Panc1 (cell line): ENCODE results near the gene PNMA1. TPM values are rescaled to one million over a fixed set of nuclear protein-coding genes. Genes with fewer than 3 reads are reported as not detected.

Source experiments
- ATAC-seq: fragments of 200-7000 bp; cut with Tn5 transposase; 2 replicates; pipeline ENCODE4 v1.9.1; 2020; ENCODE audit warnings: mild to moderate bottlenecking, moderate library complexity
- BruUV-seq: library from RNA; stranded (reverse); fragments of 400-500 nt; replicated peaks from 2 replicates; lab custom pipeline; 2021; lab: Mats Ljungman, UMichigan
- CTCF ChIA-PET: fragments of 300-600 bp; sonication (Branson Sonifier 250); formaldehyde crosslinking; loops from one replicate; lab custom pipeline; 2022; ENCODE audit warnings: antibody characterized with exemption; lab: Charles Lee
- POLR2A ChIA-PET: fragments of 300-600 bp; sonication (Branson Sonifier 250); formaldehyde crosslinking; loops from one replicate; lab custom pipeline; 2022; ENCODE audit warnings: antibody characterized with exemption; lab: Charles Lee
- DNase-seq: peaks from one replicate; pipeline ENCODE4 v3.0.0-alpha.2; 2010; ENCODE audit warnings: low read depth, low spot score
- H3K27ac ChIP-seq: 2 replicates; pipeline ENCODE4 v1.5.1; 2011; ENCODE audit warnings: mild to moderate bottlenecking, low read length, inconsistent platforms
- H3K27me3 ChIP-seq: fragments of 200-500 bp; sonication (Bioruptor generic); 2 replicates; pipeline ENCODE4 v1.6.0; 2014; ENCODE audit warnings: low read length, inconsistent platforms; ENCODE audit not compliant: control insufficient read depth, insufficient read depth
- H3K36me3 ChIP-seq: fragments of 200-500 bp; sonication (Bioruptor generic); 2 replicates; pipeline ENCODE4 v1.5.1; 2014; ENCODE audit warnings: inconsistent platforms, mild to moderate bottlenecking, low read length, moderate library complexity; ENCODE audit not compliant: control insufficient read depth, insufficient read depth
- H3K4me1 ChIP-seq: 2 replicates; pipeline ENCODE4 v1.5.1; 2011; ENCODE audit warnings: inconsistent platforms, mild to moderate bottlenecking, low read length, moderate library complexity; ENCODE audit not compliant: control insufficient read depth, insufficient read depth
- H3K4me3 ChIP-seq, 2 experiments: 2 replicates each; pipeline ENCODE4 v1.5.1; 2011 to 2012; ENCODE audit warnings: low read depth in 2 of 2, low read length in 2 of 2, mild to moderate bottlenecking in 2 of 2, inconsistent platforms in 1 of 2, moderate library complexity in 1 of 2
- H3K9me3 ChIP-seq: fragments of 200-500 bp; sonication (Bioruptor generic); 2 replicates; pipeline ENCODE4 v1.5.1; 2014; ENCODE audit warnings: low read depth, mild to moderate bottlenecking, inconsistent platforms, low read length, moderate library complexity; ENCODE audit not compliant: control insufficient read depth, insufficient read depth
- POLR2AphosphoS5 ChIP-seq: IDR thresholded peaks from 2 replicates; pipeline ENCODE4 v1.6.1; 2012; ENCODE audit warnings: mild to moderate bottlenecking, low read depth, low read length, moderate library complexity
- SIN3A ChIP-seq: IDR thresholded peaks from 2 replicates; pipeline ENCODE4 v1.6.1; 2012; ENCODE audit warnings: low read depth, mild to moderate bottlenecking, low read length, moderate library complexity, borderline replicate concordance; ENCODE audit not compliant: insufficient read depth
- TCF7L2 ChIP-seq: IDR thresholded peaks from 2 replicates; pipeline ENCODE4 v1.6.1; 2011; ENCODE audit warnings: mild to moderate bottlenecking, low read depth, low read length, inconsistent platforms
- in situ Hi-C: cut with HindIII; loops from 2 replicates; pipeline ENCODE4 v1.10.0; 2016; ENCODE audit warnings: low sequenced_read_pairs, low pct_unique_long_range_greater_than_20kb
- intact Hi-C: fragments of 100-400 bp; cut with micrococcal nuclease; formaldehyde crosslinking; loops from one replicate; pipeline ENCODE4 v1.10.0; 2022; ENCODE audit not compliant: unreplicated experiment
- total RNA-seq: library from RNA; stranded (reverse); gene quantifications from one replicate; pipeline ENCODE4 v1.2.1, GENCODE V29; 2021; ENCODE audit not compliant: unreplicated experiment
- TF ChIP-seq, protein P1 (sequence below), 2 experiments: IDR thresholded peaks; 2 replicates each; pipeline ENCODE4 v1.6.1; 2011 to 2012; ENCODE audit warnings: low read depth in 2 of 2, control low read depth in 1 of 2, low read length in 1 of 2, mild to moderate bottlenecking in 1 of 2, moderate library complexity in 1 of 2; ENCODE audit not compliant: insufficient read depth in 1 of 2
- TF ChIP-seq, protein P2 (sequence below): fragments of 450-650 bp; IDR thresholded peaks from 2 replicates; pipeline ENCODE4 v1.5.1; 2017; ENCODE audit warnings: mild to moderate bottlenecking

Gene PNMA1
- total RNA-seq, 1 experiment from 2014 or later: 49.7 TPM

DNA sequence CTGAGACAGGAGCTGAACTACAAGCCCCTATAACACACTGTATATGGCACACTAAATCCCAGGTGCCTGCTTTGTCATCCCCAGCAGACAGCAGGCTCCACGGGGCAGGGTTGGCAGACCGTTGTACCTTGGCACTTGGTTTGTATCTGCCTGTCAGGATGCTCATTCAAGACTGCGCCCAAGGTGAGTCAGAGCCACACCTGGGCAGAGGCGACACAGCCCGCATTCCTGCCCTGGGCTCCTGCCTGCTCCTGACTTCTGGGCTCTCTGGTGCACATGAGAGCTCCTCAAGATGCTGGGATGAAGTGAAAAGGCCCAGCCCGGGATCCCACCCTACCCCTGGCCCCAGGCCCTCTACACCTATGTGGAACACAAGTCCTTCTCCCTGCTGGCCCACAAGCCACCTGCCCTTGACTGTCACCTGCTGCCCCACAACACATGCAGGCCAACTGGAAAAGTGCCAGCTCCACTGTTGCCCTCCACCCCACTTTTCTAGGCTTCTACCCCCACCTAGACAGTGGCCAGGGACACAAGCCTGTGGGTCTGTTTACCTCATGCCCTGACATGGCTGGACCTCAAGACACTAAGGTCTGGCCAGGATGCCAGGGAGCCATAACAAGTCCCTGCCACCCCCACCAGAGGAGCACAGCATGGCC lies 30.8 kb upstream of the PNMA1 start:
- Histone ChIP-seq H3K4me3 (no peak overlapping the region), H3K4me1 (peaks cover 95% of the 10 kb centered on the region), H3K36me3 (no peaks in the 10 kb centered on the region), H3K27me3 (no peaks in the 10 kb centered on the region), H3K27ac (peak overlapping the region; percentile 82), H3K9me3 (no peaks in the 10 kb centered on the region)
- BruUV-seq: no TSS peak
- in situ Hi-C loops: no loop called here
- ChIA-PET CTCF (interaction anchor here (0.6 to 1.0 kb wide), 2 partner anchors 13 to 132 kb away, joined by 3 read pairs; no protein-coding TSS in a partner anchor), POLR2A (interaction anchor here (2.0 kb wide), 1 partner anchor 10 kb away, joined by 5 read pairs; no protein-coding TSS in a partner anchor)
- TF ChIP-seq, protein P1, sequence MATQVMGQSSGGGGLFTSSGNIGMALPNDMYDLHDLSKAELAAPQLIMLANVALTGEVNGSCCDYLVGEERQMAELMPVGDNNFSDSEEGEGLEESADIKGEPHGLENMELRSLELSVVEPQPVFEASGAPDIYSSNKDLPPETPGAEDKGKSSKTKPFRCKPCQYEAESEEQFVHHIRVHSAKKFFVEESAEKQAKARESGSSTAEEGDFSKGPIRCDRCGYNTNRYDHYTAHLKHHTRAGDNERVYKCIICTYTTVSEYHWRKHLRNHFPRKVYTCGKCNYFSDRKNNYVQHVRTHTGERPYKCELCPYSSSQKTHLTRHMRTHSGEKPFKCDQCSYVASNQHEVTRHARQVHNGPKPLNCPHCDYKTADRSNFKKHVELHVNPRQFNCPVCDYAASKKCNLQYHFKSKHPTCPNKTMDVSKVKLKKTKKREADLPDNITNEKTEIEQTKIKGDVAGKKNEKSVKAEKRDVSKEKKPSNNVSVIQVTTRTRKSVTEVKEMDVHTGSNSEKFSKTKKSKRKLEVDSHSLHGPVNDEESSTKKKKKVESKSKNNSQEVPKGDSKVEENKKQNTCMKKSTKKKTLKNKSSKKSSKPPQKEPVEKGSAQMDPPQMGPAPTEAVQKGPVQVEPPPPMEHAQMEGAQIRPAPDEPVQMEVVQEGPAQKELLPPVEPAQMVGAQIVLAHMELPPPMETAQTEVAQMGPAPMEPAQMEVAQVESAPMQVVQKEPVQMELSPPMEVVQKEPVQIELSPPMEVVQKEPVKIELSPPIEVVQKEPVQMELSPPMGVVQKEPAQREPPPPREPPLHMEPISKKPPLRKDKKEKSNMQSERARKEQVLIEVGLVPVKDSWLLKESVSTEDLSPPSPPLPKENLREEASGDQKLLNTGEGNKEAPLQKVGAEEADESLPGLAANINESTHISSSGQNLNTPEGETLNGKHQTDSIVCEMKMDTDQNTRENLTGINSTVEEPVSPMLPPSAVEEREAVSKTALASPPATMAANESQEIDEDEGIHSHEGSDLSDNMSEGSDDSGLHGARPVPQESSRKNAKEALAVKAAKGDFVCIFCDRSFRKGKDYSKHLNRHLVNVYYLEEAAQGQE (IDR thresholded peaks at IDR 0.05; ENCODE audit: insufficient read depth in 1 of 2, low read depth in 2 of 2, low read length in 1 of 2): no peak
- TF ChIP-seq POLR2AphosphoS5 (no peak), TCF7L2 (no peak), SIN3A (no peak)
- TF ChIP-seq, protein P2, sequence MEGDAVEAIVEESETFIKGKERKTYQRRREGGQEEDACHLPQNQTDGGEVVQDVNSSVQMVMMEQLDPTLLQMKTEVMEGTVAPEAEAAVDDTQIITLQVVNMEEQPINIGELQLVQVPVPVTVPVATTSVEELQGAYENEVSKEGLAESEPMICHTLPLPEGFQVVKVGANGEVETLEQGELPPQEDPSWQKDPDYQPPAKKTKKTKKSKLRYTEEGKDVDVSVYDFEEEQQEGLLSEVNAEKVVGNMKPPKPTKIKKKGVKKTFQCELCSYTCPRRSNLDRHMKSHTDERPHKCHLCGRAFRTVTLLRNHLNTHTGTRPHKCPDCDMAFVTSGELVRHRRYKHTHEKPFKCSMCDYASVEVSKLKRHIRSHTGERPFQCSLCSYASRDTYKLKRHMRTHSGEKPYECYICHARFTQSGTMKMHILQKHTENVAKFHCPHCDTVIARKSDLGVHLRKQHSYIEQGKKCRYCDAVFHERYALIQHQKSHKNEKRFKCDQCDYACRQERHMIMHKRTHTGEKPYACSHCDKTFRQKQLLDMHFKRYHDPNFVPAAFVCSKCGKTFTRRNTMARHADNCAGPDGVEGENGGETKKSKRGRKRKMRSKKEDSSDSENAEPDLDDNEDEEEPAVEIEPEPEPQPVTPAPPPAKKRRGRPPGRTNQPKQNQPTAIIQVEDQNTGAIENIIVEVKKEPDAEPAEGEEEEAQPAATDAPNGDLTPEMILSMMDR: no peak
- DNase-seq (no peak), ATAC-seq (no peak)
- intact Hi-C loops: no loop called here

DNA sequence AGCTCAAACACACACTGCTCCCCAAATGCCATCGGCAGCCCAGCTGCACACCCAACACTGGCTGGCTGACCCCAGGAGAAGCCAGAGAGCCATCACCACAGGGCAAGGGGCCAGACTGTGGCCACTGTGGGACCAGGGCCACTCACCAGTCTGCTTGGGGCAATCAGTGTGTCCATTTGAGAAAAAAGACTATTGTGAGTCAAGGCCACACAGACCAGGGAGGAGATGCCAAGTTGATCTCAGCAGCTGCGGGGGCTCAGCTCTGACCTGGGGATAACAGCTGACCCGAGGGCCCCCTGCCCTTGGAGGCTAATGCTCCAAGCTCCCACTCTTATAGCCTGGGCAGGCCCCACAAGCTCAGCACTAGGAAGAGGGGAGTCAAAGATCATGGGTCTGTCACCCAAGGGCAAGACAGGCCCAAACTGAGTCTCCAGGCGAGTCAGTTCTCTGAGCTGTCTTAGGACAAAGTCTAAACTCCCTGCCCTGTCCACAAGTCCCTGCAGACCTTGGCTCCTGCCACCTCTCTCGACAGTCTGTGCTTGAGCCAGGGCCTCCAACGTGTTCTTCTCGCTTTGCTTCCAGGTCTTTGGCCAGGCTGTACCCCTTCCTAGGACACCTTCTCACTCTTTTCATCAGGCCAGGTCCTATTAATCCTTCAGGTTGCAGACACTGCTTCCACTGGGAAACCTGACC lies 30.1 kb upstream of the PNMA1 start:
- Histone ChIP-seq H3K27me3 (no peaks in the 10 kb centered on the region), H3K36me3 (no peaks in the 10 kb centered on the region), H3K4me1 (peaks cover 96% of the 10 kb centered on the region), H3K4me3 (no peak overlapping the region), H3K9me3 (no peaks in the 10 kb centered on the region), H3K27ac (peak overlapping the region; percentile 82)
- no peak for TF ChIP-seq POLR2AphosphoS5
- TF ChIP-seq, protein P1 (IDR thresholded peaks at IDR 0.05; ENCODE audit: insufficient read depth in 1 of 2, low read depth in 2 of 2, low read length in 1 of 2): no peak
- intact Hi-C loops (no loop called here), in situ Hi-C loops (no loop called here)
- BruUV-seq: no TSS peak
- no peak for DNase-seq
- ATAC-seq: no peak
- ChIA-PET CTCF (interaction anchor here (0.6 to 1.0 kb wide), 2 partner anchors 14 to 1680 kb away, joined by 3 read pairs; no protein-coding TSS in a partner anchor), POLR2A (interaction anchor here (2.0 kb wide), 1 partner anchor 10 kb away, joined by 5 read pairs; no protein-coding TSS in a partner anchor)
